IMR-90 (cell line): ENCODE results near the gene HOXC13. TPM values are rescaled to one million over a fixed set of nuclear protein-coding genes. Genes with fewer than 3 reads are reported as not detected.
A peak's percentile ranks its signal among the peaks of the same experiment; 100 is the strongest.

ENCODE experiments used
- ATAC-seq: fragments of 200-7000 bp; cut with Tn5 transposase; 2 replicates; pipeline ENCODE4 v1.9.1; 2020; ENCODE audit warnings: low read depth, mild to moderate bottlenecking, moderate library complexity
- BruUV-seq: library from RNA; stranded (reverse); fragments of 400-500 nt; replicated peaks from 2 replicates; lab custom pipeline; 2021; lab: Mats Ljungman, UMichigan
- CTCF ChIA-PET: fragments of 300-600 bp; formaldehyde crosslinking; extraction: SDS; loops from one replicate; lab custom pipeline; 2021; ENCODE audit warnings: antibody characterized with exemption; lab: Yijun Ruan, JAX
- POLR2A ChIA-PET: fragments of 300-600 bp; sonication (Branson Sonifier 250); formaldehyde crosslinking; loops from one replicate; lab custom pipeline; 2022; ENCODE audit warnings: antibody characterized with exemption; ENCODE audit not compliant: unreplicated experiment; lab: Charles Lee
- DNase-seq: peaks from one replicate; pipeline ENCODE4 v3.0.0; 2013
- H2AFZ ChIP-seq: replicated peaks from 2 replicates; pipeline ENCODE3; 2013; ENCODE audit warnings: low read length, mild to moderate bottlenecking; ENCODE audit not compliant: poor library complexity
- H2AK5ac ChIP-seq: 2 replicates; pipeline ENCODE4 v1.6.1; 2013; ENCODE audit warnings: low read depth, low read length, inconsistent platforms
- H2AK9ac ChIP-seq: replicated peaks from 2 replicates; pipeline ENCODE3; 2013; ENCODE audit warnings: mild to moderate bottlenecking, low read depth, low read length, moderate library complexity; ENCODE audit not compliant: poor library complexity
- H2BK120ac ChIP-seq: 2 replicates; pipeline ENCODE4 v1.6.1; 2013; ENCODE audit warnings: low read depth, low read length, inconsistent platforms
- H2BK15ac ChIP-seq: 3 replicates; pipeline ENCODE4 v1.6.1; 2013; ENCODE audit warnings: low read depth, low read length, inconsistent platforms
- H2BK20ac ChIP-seq: 2 replicates; pipeline ENCODE4 v1.6.1; 2013; ENCODE audit warnings: low read depth, mild to moderate bottlenecking, inconsistent platforms, low read length, moderate library complexity
- H2BK5ac ChIP-seq: 2 replicates; pipeline ENCODE4 v1.6.1; 2013; ENCODE audit warnings: mild to moderate bottlenecking, low read depth, low read length, inconsistent platforms; ENCODE audit not compliant: poor library complexity, severe bottlenecking
- H3K14ac ChIP-seq: replicated peaks from 2 replicates; pipeline ENCODE4 v1.6.1; 2013; ENCODE audit warnings: low read depth, low read length, inconsistent platforms
- H3K18ac ChIP-seq: 2 replicates; pipeline ENCODE4 v1.6.1; 2013; ENCODE audit warnings: low read depth, low read length, control low read depth
- H3K23ac ChIP-seq: 2 replicates; pipeline ENCODE4 v1.6.1; 2013; ENCODE audit warnings: low read depth, low read length, inconsistent platforms
- H3K27ac ChIP-seq: 2 replicates; pipeline ENCODE4 v1.5.1; 2013; ENCODE audit warnings: mild to moderate bottlenecking, control low read depth, low read length; ENCODE audit not compliant: insufficient read depth
- H3K27me3 ChIP-seq: 2 replicates; pipeline ENCODE4 v1.6.1; 2013; ENCODE audit warnings: low read length; ENCODE audit not compliant: control insufficient read depth, insufficient read depth
- H3K36me3 ChIP-seq: 2 replicates; pipeline ENCODE4 v1.6.1; 2013; ENCODE audit warnings: low read length, mixed read lengths; ENCODE audit not compliant: control insufficient read depth, insufficient read depth
- H3K4ac ChIP-seq: 2 replicates; pipeline ENCODE4 v1.6.1; 2013; ENCODE audit warnings: low read depth, low read length, inconsistent platforms
- H3K4me1 ChIP-seq: 2 replicates; pipeline ENCODE4 v1.6.1; 2013; ENCODE audit warnings: low read length, mixed read lengths; ENCODE audit not compliant: control insufficient read depth, insufficient read depth
- H3K4me2 ChIP-seq: 2 replicates; pipeline ENCODE4 v1.6.1; 2013; ENCODE audit warnings: low read depth, mild to moderate bottlenecking, control low read depth, low read length, moderate library complexity
- H3K4me3 ChIP-seq: 2 replicates; pipeline ENCODE4 v1.5.1; 2013; ENCODE audit warnings: low read depth, mild to moderate bottlenecking, control low read depth, low read length, moderate library complexity; ENCODE audit not compliant: insufficient read depth
- H3K56ac ChIP-seq: 2 replicates; pipeline ENCODE4 v1.6.1; 2013; ENCODE audit warnings: low read length, inconsistent platforms; ENCODE audit not compliant: insufficient read depth; ENCODE audit errors: extremely low read depth
- H3K79me1 ChIP-seq, 2 experiments: 2 replicates each; pipeline ENCODE4 v1.6.1; 2013; ENCODE audit warnings: low read length in 2 of 2, inconsistent platforms in 1 of 2, low read depth in 1 of 2
- H3K9ac ChIP-seq: 2 replicates; pipeline ENCODE4 v1.6.1; 2013; ENCODE audit warnings: low read depth, low read length, control low read depth
- H3K9me1 ChIP-seq: 2 replicates; pipeline ENCODE4 v1.6.1; 2013; ENCODE audit warnings: low read length, inconsistent platforms; ENCODE audit not compliant: insufficient read depth
- H3K9me3 ChIP-seq: 2 replicates; pipeline ENCODE4 v1.6.1; 2013; ENCODE audit warnings: low read length; ENCODE audit not compliant: control insufficient read depth, insufficient read depth
- H4K20me1 ChIP-seq: 2 replicates; pipeline ENCODE4 v1.6.1; 2013; ENCODE audit warnings: low read length, inconsistent platforms; ENCODE audit not compliant: insufficient read depth
- H4K5ac ChIP-seq: 2 replicates; pipeline ENCODE4 v1.6.1; 2013; ENCODE audit warnings: mild to moderate bottlenecking, low read depth, low read length, control low read depth
- H4K8ac ChIP-seq, 2 experiments: 2 replicates each; pipeline ENCODE4 v1.6.1; 2013; ENCODE audit warnings: low read depth in 2 of 2, low read length in 2 of 2, control low read depth in 1 of 2, inconsistent platforms in 1 of 2
- H4K91ac ChIP-seq: 2 replicates; pipeline ENCODE4 v1.6.1; 2013; ENCODE audit warnings: low read depth, low read length, inconsistent platforms; ENCODE audit not compliant: insufficient read depth
- WGBS, 2 experiments: methylation state at CpG; one replicate each; pipeline versions ENCODE4 v1.1.5 to v1.1.7; 2013; ENCODE audit warnings: missing lambda C conversion rate in 2 of 2; ENCODE audit not compliant: insufficient read length in 1 of 2; ENCODE audit errors: extremely low coverage in 2 of 2; 5-methylcytosine and 5-hydroxymethylcytosine counted together
- dilution Hi-C: fragments of 300-500 bp; cut with HindIII; formaldehyde crosslinking; loops from one replicate; pipeline ENCODE4 v1.14.3; 2018; ENCODE audit warnings: low sequenced_read_pairs; ENCODE audit not compliant: unreplicated experiment
- in situ Hi-C: fragments of 300-500 bp; cut with MboI; formaldehyde crosslinking; loops from 3 replicates; pipeline ENCODE4 v1.14.3; 2019; ENCODE audit warnings: low sequenced_read_pairs, inconsistent platforms, mixed read lengths
- intact Hi-C: fragments of 100-400 bp; cut with micrococcal nuclease; formaldehyde crosslinking; loops from 2 replicates; pipeline ENCODE4 v1.10.0; 2022
- polyA plus RNA-seq, 3 experiments: library from polyadenylated mRNA; depleted of rRNA; stranded (reverse); fragments of >200 nt; gene quantifications; 2 replicates each; pipeline ENCODE4 v1.2.3, GENCODE V29; 2012; ENCODE audit warnings: low replicate concordance in 1 of 3
- total RNA-seq: library from RNA; depleted of rRNA; stranded (reverse); fragments of >200 nt; gene quantifications from 2 replicates; pipeline ENCODE4 v1.2.3, GENCODE V29; 2012
- TF ChIP-seq, protein P1 (sequence below): conservative IDR thresholded peaks from 2 replicates; pipeline ENCODE4 v1.5.1; 2012; ENCODE audit warnings: mild to moderate bottlenecking, low read depth, low read length, improper control_type of control experiment

HOXC13 gene
- total and polyA plus RNA-seq, 2 of the 4 experiments (the other 2 are of a cell fraction): not detected

- Histone ChIP-seq H3K27me3 (peaks cover 98% of the 10 kb centered on the region), H3K4me3 (no peak overlapping the region), H3K36me3 (no peaks in the 10 kb centered on the region), H4K91ac (no peak overlapping the region), H4K8ac (no peak overlapping the region), H2AFZ (no peak overlapping the region), H3K27ac (no peak overlapping the region), H2BK20ac (no peak overlapping the region), H2BK120ac (no peak overlapping the region), H3K79me1 (no peaks in the 10 kb centered on the region), H3K9me3 (peaks cover 21% of the 10 kb centered on the region), H4K5ac (no peak overlapping the region), H4K20me1 (no peaks in the 10 kb centered on the region; the same call in 1 of the 2 replicates), H3K4me2 (no peak overlapping the region), H3K4me1 (peaks cover 2% of the 10 kb centered on the region; the same call in 1 of the 2 replicates), H3K18ac (no peak overlapping the region), H3K9me1 (no peaks in the 10 kb centered on the region), H2AK5ac (no peak overlapping the region), H2BK5ac (no peak overlapping the region), H3K23ac (no peak overlapping the region; the same call in 1 of the 2 replicates), H3K14ac (no peak overlapping the region), H3K4ac (no peak overlapping the region), H3K56ac (no peak overlapping the region), H3K9ac (no peak overlapping the region), H2BK15ac (no peak overlapping the region), H2AK9ac (peak overlapping the region; percentile 14)
- DNase-seq: no peak
- WGBS, 2 experiments: 14% methylated on average over 11 of the region's 17 CpGs; no CpG with 5 or more reads in 1 of the 2 experiments
- CTCF ChIA-PET: no interaction called here
- no TSS peak for BruUV-seq
- no peak for ATAC-seq
- in situ Hi-C loops: loop anchor here (10.0 kb wide), 2 partner anchors 230 to 380 kb away; no protein-coding TSS in a partner anchor
- dilution Hi-C loops: no loop called here
- POLR2A ChIA-PET: no interaction called here
- intact Hi-C loops: no loop called here
- TF ChIP-seq, protein P1, sequence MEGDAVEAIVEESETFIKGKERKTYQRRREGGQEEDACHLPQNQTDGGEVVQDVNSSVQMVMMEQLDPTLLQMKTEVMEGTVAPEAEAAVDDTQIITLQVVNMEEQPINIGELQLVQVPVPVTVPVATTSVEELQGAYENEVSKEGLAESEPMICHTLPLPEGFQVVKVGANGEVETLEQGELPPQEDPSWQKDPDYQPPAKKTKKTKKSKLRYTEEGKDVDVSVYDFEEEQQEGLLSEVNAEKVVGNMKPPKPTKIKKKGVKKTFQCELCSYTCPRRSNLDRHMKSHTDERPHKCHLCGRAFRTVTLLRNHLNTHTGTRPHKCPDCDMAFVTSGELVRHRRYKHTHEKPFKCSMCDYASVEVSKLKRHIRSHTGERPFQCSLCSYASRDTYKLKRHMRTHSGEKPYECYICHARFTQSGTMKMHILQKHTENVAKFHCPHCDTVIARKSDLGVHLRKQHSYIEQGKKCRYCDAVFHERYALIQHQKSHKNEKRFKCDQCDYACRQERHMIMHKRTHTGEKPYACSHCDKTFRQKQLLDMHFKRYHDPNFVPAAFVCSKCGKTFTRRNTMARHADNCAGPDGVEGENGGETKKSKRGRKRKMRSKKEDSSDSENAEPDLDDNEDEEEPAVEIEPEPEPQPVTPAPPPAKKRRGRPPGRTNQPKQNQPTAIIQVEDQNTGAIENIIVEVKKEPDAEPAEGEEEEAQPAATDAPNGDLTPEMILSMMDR: no peak
Measured at GRCh38 chr12:53995002-53995377, 56.4 kb downstream of the HOXC13 start.
